OCI-LY3 (cell line): ENCODE measurements around the gene CLPX.

Experiments
- H2AFZ ChIP-seq: fragments of 200-600, 300-600 bp; shearing (Covaris generic); 2 replicates; pipeline ENCODE4 v1.6.0; 2014; ENCODE audit warnings: antibody characterized with exemption, low read depth, low read length
- H3K27ac ChIP-seq: fragments of 200-600, 300-600 bp; sonication (generic); 2 replicates; pipeline ENCODE4 v1.5.1; 2014; ENCODE audit warnings: mild to moderate bottlenecking, low read length, moderate library complexity, mixed read lengths
- H3K27me3 ChIP-seq: fragments of 200-600, 300-600 bp; sonication (generic); 2 replicates; pipeline ENCODE4 v1.6.1; 2014; ENCODE audit warnings: low read depth, low read length, mixed read lengths
- H3K36me3 ChIP-seq: fragments of 200-600, 300-600 bp; sonication (generic); replicated peaks from 2 replicates; pipeline ENCODE3; 2014; ENCODE audit warnings: low read depth, low read length, mixed read lengths
- H3K4me1 ChIP-seq: fragments of 300-600, 200-600 bp; sonication (generic); 2 replicates; pipeline ENCODE4 v1.6.1; 2014; ENCODE audit warnings: low read length, mixed read lengths
- H3K4me2 ChIP-seq: fragments of 200-600, 300-600 bp; sonication (generic); 2 replicates; pipeline ENCODE4 v1.6.1; 2014; ENCODE audit warnings: low read length, mixed read lengths
- H3K4me3 ChIP-seq: fragments of 300-600, 200-600 bp; sonication (generic); 2 replicates; pipeline ENCODE4 v1.5.1; 2014; ENCODE audit warnings: antibody characterized with exemption, mild to moderate bottlenecking, low read length, moderate library complexity
- H3K79me2 ChIP-seq: fragments of 300-600, 200-600 bp; shearing (Covaris generic); 2 replicates; pipeline ENCODE4 v1.6.1; 2014; ENCODE audit warnings: mild to moderate bottlenecking, low read length, mixed read lengths
- H3K9ac ChIP-seq: fragments of 300-600, 200-600 bp; shearing (Covaris generic); 2 replicates; pipeline ENCODE4 v1.6.0; 2014; ENCODE audit warnings: mild to moderate bottlenecking, low read length, moderate library complexity
- H3K9me3 ChIP-seq: fragments of 200-600, 300-600 bp; shearing (Covaris generic); 2 replicates; pipeline ENCODE4 v1.6.1; 2014; ENCODE audit warnings: low read length, mixed read lengths; ENCODE audit not compliant: insufficient read depth
- H4K20me1 ChIP-seq: fragments of 200-600, 300-600 bp; sonication (generic); 2 replicates; pipeline ENCODE4 v1.6.1; 2016; ENCODE audit warnings: low read length, mixed read lengths; ENCODE audit not compliant: insufficient read depth
- EZH2phosphoT487 ChIP-seq: fragments of 200-600 bp; shearing (Covaris generic); IDR thresholded peaks from 2 replicates; pipeline ENCODE4 v1.6.1; 2018; ENCODE audit warnings: antibody characterized with exemption, mixed run types, low read depth
- TF ChIP-seq, protein P1 (sequence below): fragments of 200-600, 300-600 bp; sonication (generic); IDR thresholded peaks from 2 replicates; pipeline ENCODE4 v1.5.1; 2014; ENCODE audit warnings: antibody characterized with exemption, low read length, low read depth

Gene CLPX

GRCh38 chr15:65163041-65163440, 22.1 kb downstream of the CLPX start:
- Histone ChIP-seq H3K36me3 (peaks cover 39% of the 10 kb centered on the region), H4K20me1 (peaks cover 18% of the 10 kb centered on the region), H3K79me2 (peaks cover 14% of the 10 kb centered on the region), H3K9ac (no peak overlapping the region), H3K27ac (no peak overlapping the region), H3K4me2 (no peak overlapping the region), H3K4me1 (no peaks in the 10 kb centered on the region), H3K4me3 (no peak overlapping the region), H2AFZ (no peak overlapping the region), H3K9me3 (no peaks in the 10 kb centered on the region), H3K27me3 (no peaks in the 10 kb centered on the region)
- TF ChIP-seq EZH2phosphoT487, result no peak
- TF ChIP-seq, protein P1, sequence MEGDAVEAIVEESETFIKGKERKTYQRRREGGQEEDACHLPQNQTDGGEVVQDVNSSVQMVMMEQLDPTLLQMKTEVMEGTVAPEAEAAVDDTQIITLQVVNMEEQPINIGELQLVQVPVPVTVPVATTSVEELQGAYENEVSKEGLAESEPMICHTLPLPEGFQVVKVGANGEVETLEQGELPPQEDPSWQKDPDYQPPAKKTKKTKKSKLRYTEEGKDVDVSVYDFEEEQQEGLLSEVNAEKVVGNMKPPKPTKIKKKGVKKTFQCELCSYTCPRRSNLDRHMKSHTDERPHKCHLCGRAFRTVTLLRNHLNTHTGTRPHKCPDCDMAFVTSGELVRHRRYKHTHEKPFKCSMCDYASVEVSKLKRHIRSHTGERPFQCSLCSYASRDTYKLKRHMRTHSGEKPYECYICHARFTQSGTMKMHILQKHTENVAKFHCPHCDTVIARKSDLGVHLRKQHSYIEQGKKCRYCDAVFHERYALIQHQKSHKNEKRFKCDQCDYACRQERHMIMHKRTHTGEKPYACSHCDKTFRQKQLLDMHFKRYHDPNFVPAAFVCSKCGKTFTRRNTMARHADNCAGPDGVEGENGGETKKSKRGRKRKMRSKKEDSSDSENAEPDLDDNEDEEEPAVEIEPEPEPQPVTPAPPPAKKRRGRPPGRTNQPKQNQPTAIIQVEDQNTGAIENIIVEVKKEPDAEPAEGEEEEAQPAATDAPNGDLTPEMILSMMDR, result no peak

- peaks cover under 1% of the 10 kb centered on the region; the same call in 1 of the 2 replicates for H3K79me2 ChIP-seq
- TF ChIP-seq, protein P1, result no peak
- TF ChIP-seq EZH2phosphoT487, result no peak
- peaks cover 48% of the 10 kb centered on the region for H3K36me3 ChIP-seq
These were observed 28.4 kb downstream of the CLPX start for GRCh38 chr15:65156692-65157091.

GRCh38 chr15:65154720-65155119, 30.4 kb downstream of the CLPX start:
- Histone ChIP-seq H3K4me2 (no peak overlapping the region), H2AFZ (no peak overlapping the region), H3K36me3 (peaks cover 56% of the 10 kb centered on the region), H3K27me3 (no peaks in the 10 kb centered on the region), H3K4me3 (no peak overlapping the region), H3K9me3 (no peaks in the 10 kb centered on the region), H3K9ac (no peak overlapping the region), H3K4me1 (no peaks in the 10 kb centered on the region), H3K27ac (no peak overlapping the region), H4K20me1 (no peaks in the 10 kb centered on the region), H3K79me2 (no peaks in the 10 kb centered on the region)
- TF ChIP-seq, protein P1, result no peak
- TF ChIP-seq EZH2phosphoT487, result no peak

More at GRCh38 chr15:65156692-65157091, 28.4 kb downstream of the CLPX start:
- Histone ChIP-seq H3K27me3 (no peaks in the 10 kb centered on the region), H3K9ac (no peak overlapping the region), H4K20me1 (peaks cover 5% of the 10 kb centered on the region; the same call in 1 of the 2 replicates), H3K4me3 (no peak overlapping the region), H3K9me3 (no peaks in the 10 kb centered on the region), H3K27ac (no peak overlapping the region), H3K4me1 (no peaks in the 10 kb centered on the region), H2AFZ (no peak overlapping the region), H3K4me2 (no peak overlapping the region)

DNA sequence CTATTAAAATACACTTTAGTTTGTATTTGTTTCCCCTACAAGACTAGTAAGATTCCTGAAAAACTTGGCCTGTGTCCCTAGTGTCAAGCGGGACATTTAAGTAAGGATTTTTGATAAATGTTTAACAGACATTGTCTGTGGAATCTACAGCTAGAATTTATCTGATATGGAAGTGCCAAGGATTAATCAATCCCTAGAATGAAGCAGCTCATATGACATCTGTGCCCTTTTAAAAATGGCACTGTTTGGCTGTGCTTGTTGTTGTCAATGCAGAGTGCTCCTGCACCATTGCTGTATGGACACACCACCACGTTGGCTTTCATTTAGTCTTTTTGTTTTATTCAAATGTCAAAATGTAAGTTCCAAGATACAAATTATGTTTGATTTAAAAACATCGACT, 37.2 kb downstream of the CLPX start:
- H2AFZ ChIP-seq, result no peak overlapping the region
- no peaks in the 10 kb centered on the region for H3K27me3 ChIP-seq
- TF ChIP-seq, protein P1, result no peak
- no peak for TF ChIP-seq EZH2phosphoT487
- no peak overlapping the region for H3K4me3 ChIP-seq
- no peaks in the 10 kb centered on the region for H3K79me2 ChIP-seq
- peaks cover 32% of the 10 kb centered on the region for H3K36me3 ChIP-seq
- H3K9ac ChIP-seq, result no peak overlapping the region
- H4K20me1 ChIP-seq, result no peaks in the 10 kb centered on the region
- H3K27ac ChIP-seq, result no peak overlapping the region
- no peaks in the 10 kb centered on the region for H3K4me1 ChIP-seq
- H3K4me2 ChIP-seq, result no peak overlapping the region
- H3K9me3 ChIP-seq, result no peaks in the 10 kb centered on the region
